K562 (cell line): Measurements from ENCODE around the gene CDT1. TPM values are rescaled to one million over a fixed set of nuclear protein-coding genes. Genes with fewer than 3 reads are reported as not detected.
A peak's percentile ranks its signal among the peaks of the same experiment; 100 is the strongest.

Experiments used
- ATF7 ChIP-seq: fragments of 450-650 bp; IDR thresholded peaks from 2 replicates; pipeline ENCODE4 v1.7.1; 2014; ENCODE audit warnings: mild to moderate bottlenecking, moderate library complexity
- CHD1 ChIP-seq: fragments of 200-600 bp; sonication (generic); IDR thresholded peaks from one replicate; pipeline ENCODE4 v1.6.1; 2012; ENCODE audit warnings: mild to moderate bottlenecking, moderate library complexity, low read length, inconsistent platforms
- EZH2 ChIP-seq: IDR thresholded peaks from 2 replicates; pipeline ENCODE4 v1.6.1; 2012; ENCODE audit warnings: low read depth, mild to moderate bottlenecking, inconsistent platforms, low read length, borderline replicate concordance
- FIP1L1 ChIP-seq: fragments of 200-400 bp; formaldehyde crosslinking; IDR thresholded peaks from 2 replicates; pipeline ENCODE4 v1.6.1; 2018; ENCODE audit warnings: mild to moderate bottlenecking, low read depth, low read length; ENCODE audit not compliant: poor library complexity, severe bottlenecking
- KLF13 ChIP-seq: fragments of 450-650 bp; IDR thresholded peaks from 2 replicates; pipeline ENCODE4 v1.6.1; 2016; ENCODE audit warnings: missing genetic modification characterization, low read depth, mild to moderate bottlenecking, missing compliant biosample characterization, moderate library complexity, borderline replicate concordance
- NR2F6 ChIP-seq: fragments of 450-650 bp; formaldehyde crosslinking; IDR thresholded peaks from 2 replicates; pipeline ENCODE4 v1.4.0; 2020; ENCODE audit warnings: mild to moderate bottlenecking
- POLR2A ChIP-seq: fragments of 450-650 bp; conservative IDR thresholded peaks from 2 replicates; pipeline ENCODE4 v1.6.1; 2016
- POLR2G ChIP-seq: fragments of 200-400 bp; formaldehyde crosslinking; IDR thresholded peaks from 2 replicates; pipeline ENCODE4 v1.6.1; 2017; ENCODE audit warnings: low read depth, mild to moderate bottlenecking, antibody characterized with exemption, low read length, moderate library complexity
- POLR3A ChIP-seq: IDR thresholded peaks from 2 replicates; pipeline ENCODE4 v1.6.1; 2011; ENCODE audit warnings: borderline replicate concordance, mild to moderate bottlenecking, moderate library complexity; ENCODE audit not compliant: insufficient read length, insufficient read depth; ENCODE audit errors: extremely low read depth
- RBM17 ChIP-seq: fragments of 200-400 bp; formaldehyde crosslinking; IDR thresholded peaks from 2 replicates; pipeline ENCODE4 v1.6.1; 2017; ENCODE audit warnings: low read depth, mild to moderate bottlenecking, low read length, borderline replicate concordance
- SAP30 ChIP-seq: fragments of 200-600 bp; sonication (generic); IDR thresholded peaks from 2 replicates; pipeline ENCODE4 v1.6.1; 2012; ENCODE audit warnings: borderline replicate concordance, low read depth, mild to moderate bottlenecking, moderate library complexity, low read length, control low read depth, inconsistent platforms; ENCODE audit not compliant: insufficient read depth, poor library complexity, severe bottlenecking
- SIN3A ChIP-seq, 2 experiments: fragments of 150-350 bp in 1 of 2; IDR thresholded peaks; 2 replicates each; pipeline ENCODE4 v1.6.1; 2011 to 2016; ENCODE audit warnings: borderline replicate concordance in 2 of 2, low read depth in 2 of 2, low read length in 2 of 2, mild to moderate bottlenecking in 2 of 2, moderate library complexity in 2 of 2; ENCODE audit not compliant: control insufficient read depth in 1 of 2
- TFAM ChIP-seq: fragments of 250-450 bp; sonication (Bioruptor Pico); conservative IDR thresholded peaks from 2 replicates; pipeline ENCODE4 v1.5.0; 2021; ENCODE audit warnings: mild to moderate bottlenecking, moderate library complexity
- ZNF3 ChIP-seq: fragments of 250-450 bp; sonication (Bioruptor Pico); IDR thresholded peaks from 2 replicates; pipeline ENCODE4 v1.5.0; 2021; ENCODE audit warnings: mild to moderate bottlenecking, moderate library complexity
- ZNF395 ChIP-seq: fragments of 200-800 bp; sonication (Bioruptor generic); IDR thresholded peaks from 2 replicates; pipeline ENCODE4 v1.6.1; 2017; ENCODE audit warnings: missing genetic modification characterization, missing compliant biosample characterization
- ZNF583 ChIP-seq: fragments of 250-450 bp; sonication (Bioruptor Pico); IDR thresholded peaks from 2 replicates; pipeline ENCODE4 v1.4.0; 2020
- ZNF699 ChIP-seq: fragments of 250-450 bp; sonication (Bioruptor Pico); IDR thresholded peaks from 2 replicates; pipeline ENCODE4 v1.8.0; 2021; ENCODE audit warnings: mild to moderate bottlenecking, moderate library complexity; ENCODE audit not compliant: insufficient replicate concordance
- polyA plus RNA-seq, 8 experiments: library from polyadenylated mRNA; depleted of rRNA in 4 of 8; stranded (reverse) in 5 of 8; unstranded in 3 of 8; fragments of >200 nt; fragmentation: Nextera tagmentation in 2 of 8; fragmentation: Illumina TruSeq in 1 of 8; extraction: Ambion mirVana in 2 of 8; extraction: Trizol in 1 of 8; gene quantifications; 2 replicates each; pipeline versions ENCODE4 v1.2.1 to v1.2.3, GENCODE V29; 2011 to 2014; ENCODE audit warnings: inconsistent platforms in 1 of 8, missing spikeins in 1 of 8
- total RNA-seq, 7 experiments: library from RNA; depleted of rRNA in 6 of 7; stranded (reverse); fragments of >200 nt in 6 of 7; fragmentation: Illumina TruSeq in 2 of 7; extraction: Trizol in 2 of 7; gene quantifications; 2 replicates each; pipeline versions ENCODE4 v1.2.1 to v1.2.3, GENCODE V29; 2011 to 2021; ENCODE audit warnings: low replicate concordance in 1 of 7
- TF ChIP-seq, protein P1 (sequence below): sonication (generic); formaldehyde crosslinking; IDR thresholded peaks from 2 replicates; pipeline ENCODE4 v1.8.1; 2023; ENCODE audit warnings: missing genetic modification reagents, mild to moderate bottlenecking, borderline replicate concordance
- TF ChIP-seq, protein P2 (sequence below): fragments of 450-650 bp; IDR thresholded peaks from 2 replicates; pipeline ENCODE4 v1.6.1; 2018; ENCODE audit warnings: mild to moderate bottlenecking, low read depth; ENCODE audit not compliant: partially characterized antibody

The CDT1 gene
- total and polyA plus RNA-seq, 9 of the 15 experiments (the other 6 are each of a cell fraction or from before 2014, with no cell fraction given): 0.92 to 178 (median 14.2) TPM

DNA sequence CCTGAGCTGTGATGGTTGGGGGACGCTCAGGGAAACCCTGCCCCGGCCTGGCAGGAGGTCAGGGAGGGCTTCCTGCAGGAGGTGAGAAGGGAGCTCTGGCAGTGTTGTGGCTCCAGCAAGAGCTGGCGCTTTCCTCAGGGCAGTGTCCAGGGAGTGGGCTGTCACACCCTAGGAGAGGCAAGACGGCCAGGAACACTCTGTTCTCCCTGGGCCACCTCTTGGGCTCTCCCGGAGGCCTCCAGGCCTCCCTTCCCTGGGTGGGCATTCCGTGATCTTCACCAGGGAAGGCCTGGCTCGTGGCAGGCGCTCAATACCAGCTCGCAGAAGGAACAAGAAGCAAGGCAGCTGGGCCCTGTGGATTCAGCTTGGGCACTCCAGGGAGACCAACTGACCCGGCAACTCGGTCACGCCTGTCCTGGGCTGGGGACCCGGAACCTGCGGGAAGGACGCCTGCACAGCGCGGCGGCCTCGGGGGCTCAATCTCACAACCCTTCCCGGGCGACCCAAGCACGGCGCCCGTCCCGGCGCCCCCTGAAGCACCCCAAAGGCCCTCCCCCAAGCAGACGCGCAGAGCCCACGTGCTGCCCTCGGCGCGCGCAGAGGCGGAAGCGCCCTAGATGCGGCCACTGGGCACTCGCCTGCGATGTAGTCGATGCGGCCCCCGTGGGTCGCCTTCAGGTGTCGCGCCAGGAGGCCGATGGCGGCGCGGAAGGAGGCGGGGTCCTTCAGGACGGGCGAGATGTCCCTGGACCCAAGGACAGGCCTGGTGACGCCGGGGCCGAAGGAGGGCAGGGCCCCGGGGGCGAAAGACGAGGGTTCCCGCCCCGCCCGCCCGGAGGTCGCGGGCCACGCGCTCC, 7.6 kb downstream of the CDT1 start (continued):
- TF ChIP-seq KLF13 (no peak), FIP1L1 (peak; percentile 97), RBM17 (no peak), EZH2 (no peak), POLR3A (no peak), ZNF583 (CRISPR knock-in tag) (no peak), CHD1 (no peak), ATF7 (no peak), ZNF699 (CRISPR knock-in tag) (no peak), TFAM (CRISPR knock-in tag) (no peak), POLR2A (no peak), NR2F6 (CRISPR knock-in tag) (no peak), SIN3A (IDR thresholded peaks at IDR 0.05; ENCODE audit: borderline replicate concordance in 2 of 2, control insufficient read depth in 1 of 2, low read depth in 2 of 2, low read length in 2 of 2) (peak; percentile 36 to 87; a peak in 2 of 4 replicates), ZNF3 (CRISPR knock-in tag) (no peak), ZNF395 (peak; percentile 72), SAP30 (peak; percentile 89), POLR2G (peak; percentile 79)
- TF ChIP-seq, protein P1, sequence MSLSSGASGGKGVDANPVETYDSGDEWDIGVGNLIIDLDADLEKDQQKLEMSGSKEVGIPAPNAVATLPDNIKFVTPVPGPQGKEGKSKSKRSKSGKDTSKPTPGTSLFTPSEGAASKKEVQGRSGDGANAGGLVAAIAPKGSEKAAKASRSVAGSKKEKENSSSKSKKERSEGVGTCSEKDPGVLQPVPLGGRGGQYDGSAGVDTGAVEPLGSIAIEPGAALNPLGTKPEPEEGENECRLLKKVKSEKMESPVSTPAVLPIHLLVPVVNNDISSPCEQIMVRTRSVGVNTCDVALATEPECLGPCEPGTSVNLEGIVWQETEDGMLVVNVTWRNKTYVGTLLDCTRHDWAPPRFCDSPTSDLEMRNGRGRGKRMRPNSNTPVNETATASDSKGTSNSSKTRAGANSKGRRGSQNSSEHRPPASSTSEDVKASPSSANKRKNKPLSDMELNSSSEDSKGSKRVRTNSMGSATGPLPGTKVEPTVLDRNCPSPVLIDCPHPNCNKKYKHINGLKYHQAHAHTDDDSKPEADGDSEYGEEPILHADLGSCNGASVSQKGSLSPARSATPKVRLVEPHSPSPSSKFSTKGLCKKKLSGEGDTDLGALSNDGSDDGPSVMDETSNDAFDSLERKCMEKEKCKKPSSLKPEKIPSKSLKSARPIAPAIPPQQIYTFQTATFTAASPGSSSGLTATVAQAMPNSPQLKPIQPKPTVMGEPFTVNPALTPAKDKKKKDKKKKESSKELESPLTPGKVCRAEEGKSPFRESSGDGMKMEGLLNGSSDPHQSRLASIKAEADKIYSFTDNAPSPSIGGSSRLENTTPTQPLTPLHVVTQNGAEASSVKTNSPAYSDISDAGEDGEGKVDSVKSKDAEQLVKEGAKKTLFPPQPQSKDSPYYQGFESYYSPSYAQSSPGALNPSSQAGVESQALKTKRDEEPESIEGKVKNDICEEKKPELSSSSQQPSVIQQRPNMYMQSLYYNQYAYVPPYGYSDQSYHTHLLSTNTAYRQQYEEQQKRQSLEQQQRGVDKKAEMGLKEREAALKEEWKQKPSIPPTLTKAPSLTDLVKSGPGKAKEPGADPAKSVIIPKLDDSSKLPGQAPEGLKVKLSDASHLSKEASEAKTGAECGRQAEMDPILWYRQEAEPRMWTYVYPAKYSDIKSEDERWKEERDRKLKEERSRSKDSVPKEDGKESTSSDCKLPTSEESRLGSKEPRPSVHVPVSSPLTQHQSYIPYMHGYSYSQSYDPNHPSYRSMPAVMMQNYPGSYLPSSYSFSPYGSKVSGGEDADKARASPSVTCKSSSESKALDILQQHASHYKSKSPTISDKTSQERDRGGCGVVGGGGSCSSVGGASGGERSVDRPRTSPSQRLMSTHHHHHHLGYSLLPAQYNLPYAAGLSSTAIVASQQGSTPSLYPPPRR (CRISPR knock-in tag): no peak
- TF ChIP-seq, protein P2, sequence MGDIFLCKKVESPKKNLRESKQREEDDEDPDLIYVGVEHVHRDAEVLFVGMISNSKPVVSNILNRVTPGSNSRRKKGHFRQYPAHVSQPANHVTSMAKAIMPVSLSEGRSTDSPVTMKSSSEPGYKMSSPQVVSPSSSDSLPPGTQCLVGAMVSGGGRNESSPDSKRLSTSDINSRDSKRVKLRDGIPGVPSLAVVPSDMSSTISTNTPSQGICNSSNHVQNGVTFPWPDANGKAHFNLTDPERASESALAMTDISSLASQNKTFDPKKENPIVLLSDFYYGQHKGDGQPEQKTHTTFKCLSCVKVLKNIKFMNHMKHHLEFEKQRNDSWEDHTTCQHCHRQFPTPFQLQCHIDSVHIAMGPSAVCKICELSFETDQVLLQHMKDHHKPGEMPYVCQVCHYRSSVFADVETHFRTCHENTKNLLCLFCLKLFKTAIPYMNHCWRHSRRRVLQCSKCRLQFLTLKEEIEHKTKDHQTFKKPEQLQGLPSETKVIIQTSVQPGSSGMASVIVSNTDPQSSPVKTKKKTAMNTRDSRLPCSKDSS: no peak
